B cell (primary cell): Measurements from ENCODE around the gene DIPK1A. TPM values are rescaled to one million over a fixed set of nuclear protein-coding genes. Genes with fewer than 3 reads are reported as not detected.

Experiments
- ATAC-seq: fragments of 200-7000 bp; cut with Tn5 transposase; one replicate; pipeline ENCODE4 v1.10.0; 2021; ENCODE audit warnings: low read depth, mild to moderate bottlenecking, moderate number of reproducible peaks, moderate library complexity
- CTCF ChIA-PET: fragments of 350-600 bp; sonication (Branson Sonifier 250); formaldehyde crosslinking; loops from one replicate; lab custom pipeline; 2021; ENCODE audit warnings: antibody characterized with exemption, inconsistent platforms; lab: Charles Lee
- POLR2A ChIA-PET: fragments of 350-600 bp; sonication (Branson Sonifier 250); formaldehyde crosslinking; loops from one replicate; lab custom pipeline; 2021; ENCODE audit warnings: antibody characterized with exemption; lab: Charles Lee
- DNase-seq: peaks from one replicate; pipeline ENCODE4 v3.0.0; 2013
- H2AFZ ChIP-seq: 2 replicates; pipeline ENCODE4 v1.6.1; 2012; ENCODE audit warnings: mild to moderate bottlenecking, low read depth, low read length; ENCODE audit not compliant: insufficient read depth, poor library complexity, severe bottlenecking
- H3K27ac ChIP-seq, 2 donors: 1 replicate in 1 of 2; 2 replicates in 1 of 2; pipeline ENCODE4 v1.5.1; 2012 to 2013; ENCODE audit warnings: low read length in 2 of 2, mild to moderate bottlenecking in 2 of 2, moderate library complexity in 1 of 2
- H3K27me3 ChIP-seq, 4 experiments: fragments of 200-600 bp in 1 of 4; sonication (generic) in 1 of 4; replicated peaks in 1 of 4; 1 replicate in 2 of 4; 2 replicates in 2 of 4; pipeline versions ENCODE4 v1.6.1 to v1.7.0; 2013 to 2016; ENCODE audit warnings: low read length in 3 of 4, mild to moderate bottlenecking in 2 of 4, mixed read lengths in 1 of 4, moderate library complexity in 1 of 4; ENCODE audit not compliant: insufficient read depth in 4 of 4, control insufficient read depth in 3 of 4; ENCODE audit errors: control extremely low read depth in 1 of 4
- H3K36me3 ChIP-seq, 2 experiments: replicated peaks in 1 of 2; 1 replicate in 1 of 2; 2 replicates in 1 of 2; pipeline versions ENCODE4 v1.6.1 to v1.7.1; 2013; ENCODE audit warnings: low read length in 1 of 2; ENCODE audit not compliant: insufficient read depth in 2 of 2, control insufficient read depth in 1 of 2; ENCODE audit errors: control extremely low read depth in 1 of 2, extremely low read depth in 1 of 2
- H3K4me1 ChIP-seq, 2 donors: fragments of 200-600 bp in 1 of 2; sonication (generic) in 1 of 2; 1 replicate in 1 of 2; 2 replicates in 1 of 2; pipeline versions ENCODE4 v1.5.1 to v1.6.1; 2013 to 2017; ENCODE audit warnings: low read length in 2 of 2; ENCODE audit not compliant: control insufficient read depth in 2 of 2, insufficient read depth in 2 of 2
- H3K4me2 ChIP-seq: replicated peaks from 2 replicates; pipeline ENCODE3; 2012; ENCODE audit warnings: mild to moderate bottlenecking, low read depth, low read length; ENCODE audit not compliant: poor library complexity, severe bottlenecking
- H3K4me3 ChIP-seq, 5 experiments: fragments of 200-600 bp in 1 of 5; sonication (generic) in 1 of 5; 1 replicate in 3 of 5; 2 replicates in 2 of 5; pipeline versions ENCODE4 v1.5.1 to v1.7.0; 2011 to 2016; ENCODE audit warnings: low read length in 4 of 5, mild to moderate bottlenecking in 4 of 5, low read depth in 2 of 5, control low read depth in 1 of 5, moderate library complexity in 1 of 5; ENCODE audit not compliant: insufficient read depth in 1 of 5; ENCODE audit errors: control extremely low read depth in 1 of 5, extremely low read depth in 1 of 5
- H3K79me2 ChIP-seq: fragments of 200-600 bp; sonication (generic); one replicate; pipeline ENCODE4 v1.6.0; 2016; ENCODE audit warnings: low read length; ENCODE audit not compliant: control insufficient read depth, insufficient read depth
- H3K9ac ChIP-seq: fragments of 200-600 bp; sonication (generic); 2 replicates; pipeline ENCODE4 v1.6.1; 2017; ENCODE audit warnings: mild to moderate bottlenecking, low read length, moderate library complexity
- H3K9me3 ChIP-seq, 3 donors: one replicate each; pipeline versions ENCODE4 v1.6.1 to v1.7.1; 2013; ENCODE audit warnings: low read length in 2 of 3; ENCODE audit not compliant: control insufficient read depth in 2 of 3, insufficient read depth in 1 of 3; ENCODE audit errors: control extremely low read depth in 1 of 3
- H4K20me1 ChIP-seq: 2 replicates; pipeline ENCODE4 v1.6.0; 2012; ENCODE audit warnings: mild to moderate bottlenecking, low read length; ENCODE audit not compliant: insufficient read depth, control insufficient read depth, poor library complexity, severe bottlenecking
- H3K27ac Mint-ChIP-seq: one replicate; pipeline ENCODE4 v1.8.0; 2021; ENCODE audit warnings: mixed read lengths
- H3K27me3 Mint-ChIP-seq: one replicate; pipeline ENCODE4 v1.8.0; 2021; ENCODE audit warnings: mixed read lengths
- H3K4me1 Mint-ChIP-seq: one replicate; pipeline ENCODE4 v1.8.0; 2021; ENCODE audit warnings: mixed read lengths
- H3K4me3 Mint-ChIP-seq: one replicate; pipeline ENCODE4 v1.8.0; 2021; ENCODE audit warnings: mixed read lengths
- H3K9me3 Mint-ChIP-seq: one replicate; pipeline ENCODE4 v1.8.0; 2022; ENCODE audit warnings: mixed read lengths; ENCODE audit not compliant: insufficient read depth
- EZH2 ChIP-seq: IDR thresholded peaks from 2 replicates; pipeline ENCODE4 v1.6.1; 2012; ENCODE audit warnings: borderline replicate concordance, low read depth, mild to moderate bottlenecking, moderate library complexity, low read length; ENCODE audit not compliant: insufficient read depth, poor library complexity, severe bottlenecking
- WGBS: methylation state at CpG from one replicate; pipeline ENCODE4 v1.1.5; 2013; ENCODE audit warnings: missing lambda C conversion rate; ENCODE audit not compliant: insufficient coverage; 5-methylcytosine and 5-hydroxymethylcytosine counted together
- intact Hi-C: fragments of 100-400 bp; cut with micrococcal nuclease; formaldehyde crosslinking; loops from one replicate; pipeline ENCODE4 v1.10.0; 2022
- polyA plus RNA-seq: library from polyadenylated mRNA; depleted of rRNA; stranded (reverse); fragments of >200 nt; gene quantifications from 2 replicates; pipeline ENCODE4 v1.2.3, GENCODE V29; 2012
- total RNA-seq, 2 donors: library from RNA; stranded (reverse); fragments of 120-200 nt in 1 of 2; gene quantifications; 1 replicate in 1 of 2; 2 replicates in 1 of 2; pipeline versions ENCODE4 v1.2.3 to v1.2.4, GENCODE V29; 2013 to 2022
- TF ChIP-seq, protein P1 (sequence below): fragments of 200-600 bp; IDR thresholded peaks from one replicate; pipeline ENCODE4 v1.8.0; 2022; ENCODE audit warnings: antibody characterized with exemption, mild to moderate bottlenecking

DIPK1A gene
- total and polyA plus RNA-seq, 2 donors (not counting 1 experiment from before 2014, with no cell fraction given), result 10.7 to 22.7 TPM

GRCh38 chr1:92936865-92937264 lies 24.4 kb downstream of the DIPK1A start:
- Mint-ChIP-seq H3K4me3 (no peak overlapping the region), H3K4me1 (peaks cover 75% of the 10 kb centered on the region), H3K9me3 (no peaks in the 10 kb centered on the region), H3K27ac (no peak overlapping the region), H3K27me3 (no peaks in the 10 kb centered on the region)
- no CpG with 5 or more reads among the region's 1 CpG for WGBS
- POLR2A ChIA-PET, result interaction anchor here (0.7 to 0.9 kb wide), 2 partner anchors 17 to 25 kb away, joined by 3 read pairs; partner anchors contain the start of gene DIPK1A
- Histone ChIP-seq H3K4me2 (no peak overlapping the region), H3K36me3 (peaks cover 0 to 3% of the 10 kb centered on the region in 2 experiments), H2AFZ (no peak overlapping the region), H3K79me2 (peaks cover 100% of the 10 kb centered on the region), H3K27me3 (no peaks in the 10 kb centered on the region), H3K27ac (no peak overlapping the region), H3K9ac (no peak overlapping the region), H3K9me3 (peaks cover 0 to 4% (median 0%) of the 10 kb centered on the region in 3 donors), H3K4me3 (no peak overlapping the region), H3K4me1 (peaks cover 42 to 63% of the 10 kb centered on the region in 2 donors), H4K20me1 (peaks cover 24% of the 10 kb centered on the region)
- no peak for TF ChIP-seq EZH2
- TF ChIP-seq, protein P1, sequence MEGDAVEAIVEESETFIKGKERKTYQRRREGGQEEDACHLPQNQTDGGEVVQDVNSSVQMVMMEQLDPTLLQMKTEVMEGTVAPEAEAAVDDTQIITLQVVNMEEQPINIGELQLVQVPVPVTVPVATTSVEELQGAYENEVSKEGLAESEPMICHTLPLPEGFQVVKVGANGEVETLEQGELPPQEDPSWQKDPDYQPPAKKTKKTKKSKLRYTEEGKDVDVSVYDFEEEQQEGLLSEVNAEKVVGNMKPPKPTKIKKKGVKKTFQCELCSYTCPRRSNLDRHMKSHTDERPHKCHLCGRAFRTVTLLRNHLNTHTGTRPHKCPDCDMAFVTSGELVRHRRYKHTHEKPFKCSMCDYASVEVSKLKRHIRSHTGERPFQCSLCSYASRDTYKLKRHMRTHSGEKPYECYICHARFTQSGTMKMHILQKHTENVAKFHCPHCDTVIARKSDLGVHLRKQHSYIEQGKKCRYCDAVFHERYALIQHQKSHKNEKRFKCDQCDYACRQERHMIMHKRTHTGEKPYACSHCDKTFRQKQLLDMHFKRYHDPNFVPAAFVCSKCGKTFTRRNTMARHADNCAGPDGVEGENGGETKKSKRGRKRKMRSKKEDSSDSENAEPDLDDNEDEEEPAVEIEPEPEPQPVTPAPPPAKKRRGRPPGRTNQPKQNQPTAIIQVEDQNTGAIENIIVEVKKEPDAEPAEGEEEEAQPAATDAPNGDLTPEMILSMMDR, result no peak
- DNase-seq, result no peak
- intact Hi-C loops, result no loop called here
- no peak for ATAC-seq
- CTCF ChIA-PET, result interaction anchor here (0.7 to 1.5 kb wide), 3 partner anchors 14 to 57 kb away, joined by 3 read pairs; no protein-coding TSS in a partner anchor
